Testis (tissue), 2 donors: ENCODE measurements around the gene POLR2E.

ENCODE experiments used
- POLR2A ChIP-seq: fragments of 450-650 bp; IDR thresholded peaks from one replicate; pipeline ENCODE4 v1.6.1; 2017; ENCODE audit warnings: antibody characterized with exemption, mild to moderate bottlenecking, moderate library complexity
- TF ChIP-seq, protein P1 (sequence below), 3 experiments: fragments of 450-650 bp in 2 of 3; fragments of 200-600 bp in 1 of 3; sonication (generic) in 1 of 3; IDR thresholded peaks; one replicate each; pipeline ENCODE4 v1.5.1; 2016 to 2019; ENCODE audit warnings: antibody characterized with exemption in 3 of 3, mild to moderate bottlenecking in 2 of 3, moderate library complexity in 1 of 3

DNA sequence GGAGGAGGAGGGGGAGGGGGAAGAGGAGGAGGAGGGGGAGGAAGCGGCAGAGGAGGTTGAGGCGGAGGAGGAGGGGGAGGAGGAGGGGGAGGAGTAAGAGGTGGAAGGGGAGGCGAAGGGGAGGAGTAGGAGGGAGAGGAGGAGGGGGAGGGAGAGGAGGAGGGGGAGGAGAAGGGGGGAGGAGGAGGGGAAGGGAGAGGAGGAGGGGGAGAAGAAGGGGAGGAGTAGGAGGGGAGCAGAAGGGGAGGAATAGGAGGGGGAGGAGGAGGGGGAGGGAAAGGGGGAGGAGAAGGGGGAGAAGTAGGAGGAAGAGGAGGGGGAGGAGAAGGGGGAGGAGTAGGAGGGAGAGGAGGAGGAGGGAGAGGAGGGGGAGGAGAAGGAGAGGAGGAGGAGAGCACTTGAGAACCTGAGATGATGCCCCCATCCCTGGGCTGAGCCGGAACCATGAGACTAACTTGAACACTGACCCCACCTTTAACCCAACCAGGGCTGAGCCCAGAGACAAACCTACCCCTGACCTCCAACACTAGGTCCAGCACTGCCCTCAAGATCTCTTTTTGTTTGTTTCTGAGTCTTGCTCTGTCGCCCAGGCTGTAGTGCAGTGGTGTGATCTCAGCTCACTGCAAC lies 42.7 kb downstream of the POLR2E start:
- TF ChIP-seq, protein P1, sequence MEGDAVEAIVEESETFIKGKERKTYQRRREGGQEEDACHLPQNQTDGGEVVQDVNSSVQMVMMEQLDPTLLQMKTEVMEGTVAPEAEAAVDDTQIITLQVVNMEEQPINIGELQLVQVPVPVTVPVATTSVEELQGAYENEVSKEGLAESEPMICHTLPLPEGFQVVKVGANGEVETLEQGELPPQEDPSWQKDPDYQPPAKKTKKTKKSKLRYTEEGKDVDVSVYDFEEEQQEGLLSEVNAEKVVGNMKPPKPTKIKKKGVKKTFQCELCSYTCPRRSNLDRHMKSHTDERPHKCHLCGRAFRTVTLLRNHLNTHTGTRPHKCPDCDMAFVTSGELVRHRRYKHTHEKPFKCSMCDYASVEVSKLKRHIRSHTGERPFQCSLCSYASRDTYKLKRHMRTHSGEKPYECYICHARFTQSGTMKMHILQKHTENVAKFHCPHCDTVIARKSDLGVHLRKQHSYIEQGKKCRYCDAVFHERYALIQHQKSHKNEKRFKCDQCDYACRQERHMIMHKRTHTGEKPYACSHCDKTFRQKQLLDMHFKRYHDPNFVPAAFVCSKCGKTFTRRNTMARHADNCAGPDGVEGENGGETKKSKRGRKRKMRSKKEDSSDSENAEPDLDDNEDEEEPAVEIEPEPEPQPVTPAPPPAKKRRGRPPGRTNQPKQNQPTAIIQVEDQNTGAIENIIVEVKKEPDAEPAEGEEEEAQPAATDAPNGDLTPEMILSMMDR (IDR thresholded peaks at IDR 0.05) = no peak
- no peak for TF ChIP-seq POLR2A
